ENCODE data around the gene MAP3K4. TPM values are rescaled to one million over a fixed set of nuclear protein-coding genes. Genes with fewer than 3 reads are reported as not detected.

MAP3K4 gene
- total RNA-seq, 1 donor from 2014 or later: 45.7 TPM

- no peak for DNase-seq
Measured at GRCh38 chr6:161125591-161125990, 134.0 kb downstream of the MAP3K4 start.

- no peak for DNase-seq
Measured at GRCh38 chr6:161127071-161127740, 135.6 kb downstream of the MAP3K4 start.

GRCh38 chr6:161128230-161128629 lies 136.7 kb downstream of the MAP3K4 start:
- no peak for DNase-seq

GRCh38 chr6:161128680-161129196 lies 137.2 kb downstream of the MAP3K4 start:
- no peak for DNase-seq

- DNase-seq: no peak
Measured at GRCh38 chr6:161130541-161130940, 139.0 kb downstream of the MAP3K4 start.

- no peak for DNase-seq
Measured at GRCh38 chr6:161130967-161131766, 139.6 kb downstream of the MAP3K4 start.

GRCh38 chr6:161132384-161132783 lies 140.8 kb downstream of the MAP3K4 start:
- DNase-seq: no peak

GRCh38 chr6:161133963-161134362 lies 142.4 kb downstream of the MAP3K4 start:
- no peak for DNase-seq

- no peak for DNase-seq
Measured at GRCh38 chr6:161134550-161135298, 143.2 kb downstream of the MAP3K4 start.

GRCh38 chr6:161135695-161136591 lies 144.4 kb downstream of the MAP3K4 start:
- DNase-seq: no peak

- DNase-seq: no peak
Measured at GRCh38 chr6:161136655-161137054, 145.1 kb downstream of the MAP3K4 start.

GRCh38 chr6:161137320-161137719 lies 145.8 kb downstream of the MAP3K4 start:
- DNase-seq: no peak

GRCh38 chr6:161137839-161138542 lies 146.4 kb downstream of the MAP3K4 start:
- no peak for DNase-seq

- no peak for DNase-seq
Measured at GRCh38 chr6:161138543-161139303, 147.2 kb downstream of the MAP3K4 start.

- DNase-seq: no peak
Measured at GRCh38 chr6:161139304-161139765, 147.8 kb downstream of the MAP3K4 start.

- DNase-seq: no peak
Measured at GRCh38 chr6:161139766-161140553, 148.4 kb downstream of the MAP3K4 start.

GRCh38 chr6:161140554-161140875 lies 148.9 kb downstream of the MAP3K4 start:
- DNase-seq: no peak

GRCh38 chr6:161141173-161141572 lies 149.6 kb downstream of the MAP3K4 start:
- no peak for DNase-seq

GRCh38 chr6:161142957-161143296 lies 151.4 kb downstream of the MAP3K4 start:
- DNase-seq: no peak
